LNCAP (cell line): ENCODE measurements around the gene HOXC6.

Experiments
- CTCF ChIP-seq: fragments of 450-650 bp; IDR thresholded peaks from 2 replicates; pipeline ENCODE4 v1.5.1; 2017; ENCODE audit warnings: mild to moderate bottlenecking

Gene HOXC6

GRCh38 chr12:53998900-53999236, 29.4 kb upstream of the HOXC6 start:
- no peak for TF ChIP-seq CTCF

GRCh38 chr12:53999559-54000115, 28.6 kb upstream of the HOXC6 start:
- no peak for TF ChIP-seq CTCF

- TF ChIP-seq CTCF = no peak
Observed at GRCh38 chr12:54000116-54001114, 27.8 kb upstream of the HOXC6 start, which contains the start of gene HOXC9. Gene HOXC9 (plus strand): TSS chr12:54000161. CDS start chr12:54000189, 28 bp downstream.

- TF ChIP-seq CTCF = no peak
Observed at GRCh38 chr12:54001283-54002187, 26.7 kb upstream of the HOXC6 start.

- no peak for TF ChIP-seq CTCF
Observed at GRCh38 chr12:54002278-54002914, 25.8 kb upstream of the HOXC6 start.

GRCh38 chr12:54002915-54003389, 25.3 kb upstream of the HOXC6 start:
- no peak for TF ChIP-seq CTCF

GRCh38 chr12:54003625-54004024, 24.6 kb upstream of the HOXC6 start:
- no peak for TF ChIP-seq CTCF
